Mesothelial cell of epicardium (in vitro differentiated cells): ENCODE results near the gene NUMB. TPM values are rescaled to one million over a fixed set of nuclear protein-coding genes. Genes with fewer than 3 reads are reported as not detected.
A peak's percentile ranks its signal among the peaks of the same experiment; 100 is the strongest.

Experiments used
- DNase-seq, 2 experiments: peaks; one replicate each; pipeline ENCODE4 v3.0.0; 2021; ENCODE audit warnings: low spot score in 2 of 2; ENCODE audit not compliant: unreplicated experiment in 2 of 2
- H3K27ac Mint-ChIP-seq: 2 replicates; pipeline ENCODE4 v1.8.0; 2021; ENCODE audit warnings: mixed read lengths
- H3K27me3 Mint-ChIP-seq: 2 replicates; pipeline ENCODE4 v1.8.0; 2021; ENCODE audit warnings: low read depth, mixed read lengths
- H3K36me3 Mint-ChIP-seq: 2 replicates; pipeline ENCODE4 v1.8.0; 2021; ENCODE audit warnings: mixed read lengths
- H3K4me1 Mint-ChIP-seq: 2 replicates; pipeline ENCODE4 v1.8.0; 2021; ENCODE audit warnings: mixed read lengths
- H3K4me3 Mint-ChIP-seq: 2 replicates; pipeline ENCODE4 v1.8.0; 2021; ENCODE audit warnings: mild to moderate bottlenecking, moderate library complexity, mixed read lengths
- H3K9me3 Mint-ChIP-seq: 2 replicates; pipeline ENCODE4 v1.8.0; 2021; ENCODE audit warnings: mixed read lengths
- CTCF ChIP-seq: fragments of 200-600 bp; sonication (generic); IDR thresholded peaks from one replicate; pipeline ENCODE4 v1.5.0; 2021; ENCODE audit warnings: antibody characterized with exemption; ENCODE audit not compliant: unreplicated experiment
- total RNA-seq: library from RNA; stranded (reverse); gene quantifications from 3 replicates; pipeline ENCODE4 v1.2.1, GENCODE V29; 2021

NUMB gene
- total RNA-seq, 1 donor from 2014 or later, result 88.0 TPM

- Mint-ChIP-seq H3K36me3 (no peaks in the 10 kb centered on the region), H3K4me3 (no peak overlapping the region), H3K27ac (no peak overlapping the region), H3K9me3 (no peaks in the 10 kb centered on the region), H3K27me3 (no peaks in the 10 kb centered on the region), H3K4me1 (no peaks in the 10 kb centered on the region)
- no peak for DNase-seq
- no peak for TF ChIP-seq CTCF
These were observed 199.3 kb downstream of the NUMB start for GRCh38 chr14:73258845-73259611.

GRCh38 chr14:73258076-73258475 is 200.3 kb downstream of the NUMB start:
- Mint-ChIP-seq H3K4me3 (no peak overlapping the region), H3K27ac (no peak overlapping the region), H3K4me1 (no peaks in the 10 kb centered on the region), H3K27me3 (no peaks in the 10 kb centered on the region), H3K9me3 (no peaks in the 10 kb centered on the region), H3K36me3 (no peaks in the 10 kb centered on the region)
- no peak for TF ChIP-seq CTCF
- no peak for DNase-seq

- no peak overlapping the region for H3K4me3 Mint-ChIP-seq
- no peak for DNase-seq
- no peaks in the 10 kb centered on the region for H3K9me3 Mint-ChIP-seq
- TF ChIP-seq CTCF, result no peak
- no peaks in the 10 kb centered on the region for H3K36me3 Mint-ChIP-seq
- H3K27me3 Mint-ChIP-seq, result no peaks in the 10 kb centered on the region
- no peaks in the 10 kb centered on the region for H3K4me1 Mint-ChIP-seq
- peak overlapping the region; percentile 62 for H3K27ac Mint-ChIP-seq
These were observed 202.6 kb downstream of the NUMB start for GRCh38 chr14:73255693-73256225.

GRCh38 chr14:73255005-73255400 is 203.3 kb downstream of the NUMB start:
- no peaks in the 10 kb centered on the region for H3K9me3 Mint-ChIP-seq
- no peak overlapping the region for H3K4me3 Mint-ChIP-seq
- H3K27me3 Mint-ChIP-seq, result no peaks in the 10 kb centered on the region
- no peaks in the 10 kb centered on the region for H3K36me3 Mint-ChIP-seq
- no peak for TF ChIP-seq CTCF
- no peak for DNase-seq
- no peaks in the 10 kb centered on the region for H3K4me1 Mint-ChIP-seq
- no peak overlapping the region for H3K27ac Mint-ChIP-seq

- DNase-seq, result no peak
- Mint-ChIP-seq H3K4me1 (no peaks in the 10 kb centered on the region), H3K9me3 (no peaks in the 10 kb centered on the region), H3K27me3 (no peaks in the 10 kb centered on the region), H3K4me3 (no peak overlapping the region), H3K36me3 (no peaks in the 10 kb centered on the region), H3K27ac (no peak overlapping the region)
- no peak for TF ChIP-seq CTCF
These were observed 203.9 kb downstream of the NUMB start for GRCh38 chr14:73254247-73255004.
